Adrenal gland (tissue), 5 donors: ENCODE results near the gene PBX3.

Experiments used
- POLR2A ChIP-seq, 2 donors: fragments of 450-650 bp; IDR thresholded peaks; one replicate each; pipeline ENCODE4 v1.6.1; 2017; ENCODE audit warnings: antibody characterized with exemption in 2 of 2, mild to moderate bottlenecking in 2 of 2, moderate library complexity in 1 of 2
- TF ChIP-seq, protein P1 (sequence below), 6 experiments: fragments of 450-650 bp in 4 of 6; fragments of 200-600 bp in 2 of 6; sonication (generic) in 1 of 6; IDR thresholded peaks; 1 replicate in 5 of 6; 2 replicates in 1 of 6; pipeline versions ENCODE4 v1.5.1 to v1.8.0; 2016 to 2021; ENCODE audit warnings: antibody characterized with exemption in 6 of 6, mild to moderate bottlenecking in 2 of 6, moderate library complexity in 1 of 6
- donor health status: DM: no; HTN: no; CAD: no.

- TF ChIP-seq, protein P1, sequence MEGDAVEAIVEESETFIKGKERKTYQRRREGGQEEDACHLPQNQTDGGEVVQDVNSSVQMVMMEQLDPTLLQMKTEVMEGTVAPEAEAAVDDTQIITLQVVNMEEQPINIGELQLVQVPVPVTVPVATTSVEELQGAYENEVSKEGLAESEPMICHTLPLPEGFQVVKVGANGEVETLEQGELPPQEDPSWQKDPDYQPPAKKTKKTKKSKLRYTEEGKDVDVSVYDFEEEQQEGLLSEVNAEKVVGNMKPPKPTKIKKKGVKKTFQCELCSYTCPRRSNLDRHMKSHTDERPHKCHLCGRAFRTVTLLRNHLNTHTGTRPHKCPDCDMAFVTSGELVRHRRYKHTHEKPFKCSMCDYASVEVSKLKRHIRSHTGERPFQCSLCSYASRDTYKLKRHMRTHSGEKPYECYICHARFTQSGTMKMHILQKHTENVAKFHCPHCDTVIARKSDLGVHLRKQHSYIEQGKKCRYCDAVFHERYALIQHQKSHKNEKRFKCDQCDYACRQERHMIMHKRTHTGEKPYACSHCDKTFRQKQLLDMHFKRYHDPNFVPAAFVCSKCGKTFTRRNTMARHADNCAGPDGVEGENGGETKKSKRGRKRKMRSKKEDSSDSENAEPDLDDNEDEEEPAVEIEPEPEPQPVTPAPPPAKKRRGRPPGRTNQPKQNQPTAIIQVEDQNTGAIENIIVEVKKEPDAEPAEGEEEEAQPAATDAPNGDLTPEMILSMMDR (IDR thresholded peaks at IDR 0.05): no peak
- no peak for TF ChIP-seq POLR2A (IDR thresholded peaks at IDR 0.05)
These were observed 5.0 kb downstream of the PBX3 start for GRCh38 chr9:125752070-125752628.
